Mesenteric fat pad (tissue), 1 donor: ENCODE results near the gene CUX1. TPM values are rescaled to one million over a fixed set of nuclear protein-coding genes. Genes with fewer than 3 reads are reported as not detected.

Experiments
- DNase-seq: peaks from one replicate; pipeline ENCODE4 v3.0.0-alpha.2; 2020; ENCODE audit warnings: low spot score
- total RNA-seq: library from RNA; stranded (reverse); fragmentation: NEBNext Ultra II Directional; extraction: Animal tissue kit (Norgen Biotek cat#: 25700); gene quantifications from one replicate; pipeline ENCODE4 v1.2.1, GENCODE V29; 2021
- donor health status: DM: yes; HTN: yes; CAD: no.

The CUX1 gene
- total RNA-seq, 1 donor from 2014 or later, result 115 TPM

- DNase-seq, result no peak
These were observed 134.3 kb downstream of the CUX1 start for GRCh38 chr7:101951757-101952156.

GRCh38 chr7:101952355-101953247 lies 135.2 kb downstream of the CUX1 start:
- no peak for DNase-seq

GRCh38 chr7:101953248-101953819 lies 135.9 kb downstream of the CUX1 start:
- DNase-seq, result no peak

- DNase-seq, result no peak
These were observed 137.1 kb downstream of the CUX1 start for GRCh38 chr7:101954499-101954898.

- DNase-seq, result no peak
These were observed 138.7 kb downstream of the CUX1 start for GRCh38 chr7:101956130-101956529.

- no peak for DNase-seq
These were observed 140.5 kb downstream of the CUX1 start for GRCh38 chr7:101957744-101958525.

- no peak for DNase-seq
These were observed 141.9 kb downstream of the CUX1 start for GRCh38 chr7:101959342-101959741.

GRCh38 chr7:101959829-101960228 lies 142.4 kb downstream of the CUX1 start:
- DNase-seq, result no peak

GRCh38 chr7:101960323-101960722 lies 142.9 kb downstream of the CUX1 start:
- DNase-seq, result no peak

- DNase-seq, result no peak
These were observed 143.7 kb downstream of the CUX1 start for GRCh38 chr7:101960985-101961708.

- no peak for DNase-seq
These were observed 144.4 kb downstream of the CUX1 start for GRCh38 chr7:101961811-101962210.

- DNase-seq, result no peak
These were observed 146.3 kb downstream of the CUX1 start for GRCh38 chr7:101963693-101964092.

GRCh38 chr7:101964680-101965452 lies 147.4 kb downstream of the CUX1 start:
- no peak for DNase-seq

GRCh38 chr7:101968720-101969466 lies 151.5 kb downstream of the CUX1 start:
- DNase-seq, result no peak

GRCh38 chr7:101969997-101970585 lies 152.7 kb downstream of the CUX1 start:
- DNase-seq, result no peak

GRCh38 chr7:101970801-101971200 lies 153.4 kb downstream of the CUX1 start:
- DNase-seq, result no peak

- no peak for DNase-seq
These were observed 154.0 kb downstream of the CUX1 start for GRCh38 chr7:101971457-101971856.

- no peak for DNase-seq
These were observed 155.2 kb downstream of the CUX1 start for GRCh38 chr7:101972627-101973026.

- DNase-seq, result no peak
These were observed 155.7 kb downstream of the CUX1 start for GRCh38 chr7:101973130-101973529.
